Heart right ventricle (tissue), 16 donors: ENCODE results near the gene HRH1. TPM values are rescaled to one million over a fixed set of nuclear protein-coding genes. Genes with fewer than 3 reads are reported as not detected.
"Not testable (repeated sequence)": the region's sequence is repeated elsewhere in the genome, so short reads cannot be mapped to it uniquely, and the experiment has no call there.

Source experiments
- ATAC-seq, 8 donors: fragments of 200-7000 bp; cut with Tn5 transposase; one replicate each; pipeline ENCODE4 v1.9.1; 2020; ENCODE audit warnings: mild to moderate bottlenecking in 8 of 8, moderate library complexity in 8 of 8, moderate number of reproducible peaks in 1 of 8
- DNase-seq, 2 donors: peaks; one replicate each; pipeline ENCODE4 v3.0.0-alpha.2; 2020
- H3K27ac ChIP-seq, 10 donors: fragments of 200-600 bp; sonication (generic) in 2 of 10; one replicate each; pipeline versions ENCODE4 v1.5.0 to v1.8.0; 2020 to 2022; ENCODE audit warnings: mild to moderate bottlenecking in 3 of 10
- H3K27me3 ChIP-seq, 7 donors: fragments of 200-600 bp; one replicate each; pipeline ENCODE4 v1.8.0; 2021 to 2022; ENCODE audit warnings: mild to moderate bottlenecking in 2 of 7
- H3K36me3 ChIP-seq, 9 donors: fragments of 200-600 bp; sonication (generic) in 1 of 9; one replicate each; pipeline versions ENCODE4 v1.5.0 to v1.8.0; 2020 to 2022; ENCODE audit warnings: mild to moderate bottlenecking in 2 of 9
- H3K4me1 ChIP-seq, 9 donors: fragments of 200-600 bp; sonication (generic) in 1 of 9; one replicate each; pipeline versions ENCODE4 v1.5.0 to v1.8.0; 2020 to 2022; ENCODE audit warnings: mild to moderate bottlenecking in 4 of 9
- H3K4me3 ChIP-seq, 10 donors: fragments of 200-600 bp; sonication (generic) in 2 of 10; one replicate each; pipeline versions ENCODE4 v1.5.0 to v1.8.0; 2020 to 2022; ENCODE audit warnings: mild to moderate bottlenecking in 7 of 10, moderate library complexity in 2 of 10
- H3K9me3 ChIP-seq, 11 donors: fragments of 200-600 bp in 10 of 11; sonication (generic) in 2 of 11; one replicate each; pipeline versions ENCODE4 v1.5.0 to v1.8.0; 2013 to 2022; ENCODE audit warnings: mild to moderate bottlenecking in 2 of 11, control low read depth in 1 of 11, moderate library complexity in 1 of 11
- WGBS, 2 donors: extraction: QIAGEN DNeasy Blood & Tissue Kit; methylation state at CpG; one replicate each; pipeline ENCODE4 v1.1.7; 2013; ENCODE audit warnings: inconsistent platforms in 1 of 2; 5-methylcytosine and 5-hydroxymethylcytosine counted together
- intact Hi-C, 10 donors: fragments of 100-400 bp; cut with DNase I; formaldehyde crosslinking; loops; one replicate each; pipeline versions ENCODE4 v1.11.1 to v1.14.2; 2022
- polyA plus RNA-seq, 2 donors: library from polyadenylated mRNA; stranded (reverse); fragments of 200-250 nt; gene quantifications; one replicate each; pipeline ENCODE4 v1.2.3, GENCODE V29; 2013
- total RNA-seq, 10 donors: library from RNA; stranded (reverse); fragmentation: NEBNext Ultra II Directional in 3 of 10; extraction: Animal tissue kit (Norgen Biotek cat#: 25700) in 3 of 10; gene quantifications; one replicate each; pipeline versions ENCODE4 v1.2.1 to v1.2.4, GENCODE V29; 2021 to 2023
- TF ChIP-seq, protein P1 (sequence below), 9 donors: fragments of 200-600 bp; sonication (generic) in 2 of 9; IDR thresholded peaks; one replicate each; pipeline versions ENCODE4 v1.5.0 to v1.8.0; 2021 to 2022; ENCODE audit warnings: antibody characterized with exemption in 9 of 9, mild to moderate bottlenecking in 5 of 9, moderate library complexity in 1 of 9
- donor health status: Arrhythmogenic right ventricular cardiomyopathy.
- donor health status: ischemic (EF 13 %, LVEDD 7.1; RV severe dilation, severe dysfunction).
- donor health status: healthy with polysubstance abuse.
- donor health status: DM: no; HTN: yes; CAD: no.
- donor health status: DM: no; HTN: no; CAD: no.
- donor health status: ischemic (EF 25% LVEDD 6.9; RV normal size, moderate dysfunction).
- donor health status: ischemic (EF 25% LVEDD 5.7; RV mildly dilated, moderate dysfunction).
- donor health status: healthy.
- donor health status: DM: yes; HTN: yes; CAD: no.
- donor health status: Ischemic cardiomyopathy.
- donor health status: ischemic (EF 35%, LVEDD 5.7; RV mildly dilated, moderate dysfunction).
- donor health status: nonischemic (EF 11% LVEDD 7.7; RV severe dilation, severe dysfunction).
- donor health status: DM: yes; HTN: yes; CAD: no.
- donor health status: PGD.
- donor health status: ischemic (EF 29% LVEDD 5.4; RV normal size, mild dysfunction).
- donor health status: nonischemic (EF 23%, LVEDD 6.1; RV moderate dilation, normal function).

HRH1 gene
- total and polyA plus RNA-seq, 12 donors = 0.57 to 3.1 (median 1.3) TPM

GRCh38 chr3:11128682-11129632 is 25.3 kb upstream of the HRH1 start:
- Histone ChIP-seq H3K4me3 (no peak overlapping the region), H3K9me3 (peaks cover 0 to 4% (median 0%) of the 10 kb centered on the region in 11 donors), H3K4me1 (no peaks in the 10 kb centered on the region), H3K27ac (no peak overlapping the region), H3K36me3 (no peaks in the 10 kb centered on the region), H3K27me3 (peaks cover 0 to 9% (median 0%) of the 10 kb centered on the region in 7 donors)
- 86 to 87% methylated on average over 8 of the region's 8 CpGs for WGBS, 2 donors
- ATAC-seq = no peak
- TF ChIP-seq, protein P1, sequence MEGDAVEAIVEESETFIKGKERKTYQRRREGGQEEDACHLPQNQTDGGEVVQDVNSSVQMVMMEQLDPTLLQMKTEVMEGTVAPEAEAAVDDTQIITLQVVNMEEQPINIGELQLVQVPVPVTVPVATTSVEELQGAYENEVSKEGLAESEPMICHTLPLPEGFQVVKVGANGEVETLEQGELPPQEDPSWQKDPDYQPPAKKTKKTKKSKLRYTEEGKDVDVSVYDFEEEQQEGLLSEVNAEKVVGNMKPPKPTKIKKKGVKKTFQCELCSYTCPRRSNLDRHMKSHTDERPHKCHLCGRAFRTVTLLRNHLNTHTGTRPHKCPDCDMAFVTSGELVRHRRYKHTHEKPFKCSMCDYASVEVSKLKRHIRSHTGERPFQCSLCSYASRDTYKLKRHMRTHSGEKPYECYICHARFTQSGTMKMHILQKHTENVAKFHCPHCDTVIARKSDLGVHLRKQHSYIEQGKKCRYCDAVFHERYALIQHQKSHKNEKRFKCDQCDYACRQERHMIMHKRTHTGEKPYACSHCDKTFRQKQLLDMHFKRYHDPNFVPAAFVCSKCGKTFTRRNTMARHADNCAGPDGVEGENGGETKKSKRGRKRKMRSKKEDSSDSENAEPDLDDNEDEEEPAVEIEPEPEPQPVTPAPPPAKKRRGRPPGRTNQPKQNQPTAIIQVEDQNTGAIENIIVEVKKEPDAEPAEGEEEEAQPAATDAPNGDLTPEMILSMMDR (IDR thresholded peaks at IDR 0.05) = no peak
- intact Hi-C loops = no loop called here
- DNase-seq = no peak

DNA sequence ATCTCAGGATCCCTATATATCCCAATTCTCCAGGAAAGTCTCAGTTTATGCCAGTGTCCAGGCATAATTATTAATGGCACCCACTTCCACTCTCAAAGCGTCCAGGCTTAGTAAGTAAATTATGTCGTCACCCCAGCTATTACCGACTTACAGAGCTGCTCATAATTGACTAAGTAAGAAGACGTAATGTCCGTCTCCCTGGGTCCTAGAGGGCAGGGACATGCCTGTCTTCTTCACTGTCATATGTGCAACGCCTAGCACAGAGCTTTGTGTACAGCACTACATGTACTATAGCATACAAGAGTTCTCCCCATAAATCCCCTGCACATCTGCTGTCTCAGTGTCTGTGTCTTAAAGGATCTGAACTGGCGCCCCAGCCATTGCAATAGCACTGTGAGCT is 23.9 kb upstream of the HRH1 start:
- intact Hi-C loops = no loop called here

GRCh38 chr3:11131371-11131770 is 22.9 kb upstream of the HRH1 start:
- DNase-seq (no peak), ATAC-seq (no peak)
- H3K27ac ChIP-seq = no peak overlapping the region
- H3K4me1 ChIP-seq = peaks cover 0 to 4% (median 0%) of the 10 kb centered on the region in 9 donors
- 63 to 73% methylated on average over 5 of the region's 5 CpGs for WGBS, 2 donors
- TF ChIP-seq, protein P1 (IDR thresholded peaks at IDR 0.05) = no peak
- H3K4me3 ChIP-seq = no peak overlapping the region
- H3K36me3 ChIP-seq = no peaks in the 10 kb centered on the region
- no peaks in the 10 kb centered on the region for H3K9me3 ChIP-seq
- peaks cover 0 to under 1% (median 0%) of the 10 kb centered on the region in 7 donors for H3K27me3 ChIP-seq
- intact Hi-C loops = no loop called here

More for the DNA sequence above, 23.9 kb upstream of the HRH1 start:
- Histone ChIP-seq H3K27ac (no peak overlapping the region), H3K4me3 (no peak overlapping the region), H3K27me3 (peaks cover 0 to 9% (median 0%) of the 10 kb centered on the region in 7 donors), H3K9me3 (no peaks in the 10 kb centered on the region), H3K36me3 (no peaks in the 10 kb centered on the region), H3K4me1 (no peaks in the 10 kb centered on the region)
- WGBS, 2 donors = 90 to 93% methylated on average over 7 of the region's 7 CpGs
- TF ChIP-seq, protein P1 (IDR thresholded peaks at IDR 0.05) = no peak
- no peak for DNase-seq
- no peak for ATAC-seq

GRCh38 chr3:11131886-11132285 is 22.4 kb upstream of the HRH1 start:
- ATAC-seq, H3K9me3 ChIP-seq, DNase-seq, H3K36me3 ChIP-seq, H3K4me3 ChIP-seq, H3K27ac ChIP-seq, H3K4me1 ChIP-seq, intact Hi-C loops, H3K27me3 ChIP-seq: not testable (repeated sequence)
- 87 to 90% methylated on average over 7 of the region's 7 CpGs for WGBS, 2 donors

DNA sequence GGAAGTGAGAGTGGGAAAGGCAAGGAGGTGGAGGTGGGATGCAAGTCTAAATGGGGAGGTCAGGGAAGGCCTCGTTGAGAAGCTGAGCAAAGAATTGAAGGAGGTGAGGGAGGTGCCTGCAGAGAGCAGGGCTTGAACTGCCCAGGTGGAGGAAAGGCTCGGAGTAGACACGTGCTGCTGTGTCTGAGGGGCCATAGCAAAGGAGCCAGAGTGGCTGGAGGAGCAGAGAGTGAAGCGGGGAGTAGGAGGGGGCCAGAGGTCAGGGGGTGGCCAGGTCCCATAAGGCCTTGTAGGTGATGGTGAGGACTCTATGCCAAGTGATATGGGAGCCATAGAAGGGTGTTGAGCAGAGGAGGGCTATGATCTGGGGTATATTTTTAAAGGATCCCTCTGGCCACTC is 21.4 kb upstream of the HRH1 start:
- intact Hi-C loops = no loop called here
- DNase-seq = no peak
- Histone ChIP-seq H3K4me3 (no peak overlapping the region), H3K9me3 (no peaks in the 10 kb centered on the region), H3K4me1 (peaks cover 0 to 5% (median 0%) of the 10 kb centered on the region in 9 donors), H3K27ac (no peak overlapping the region), H3K27me3 (no peaks in the 10 kb centered on the region), H3K36me3 (no peaks in the 10 kb centered on the region)
- WGBS, 2 donors = 71 to 81% methylated on average over 4 of the region's 4 CpGs
- TF ChIP-seq, protein P1 (IDR thresholded peaks at IDR 0.05) = no peak
- no peak for ATAC-seq
